SHP77 (cell line): ENCODE data around the gene COX4I1.
"Not testable (repeated sequence)": the region's sequence is repeated elsewhere in the genome, so short reads cannot be mapped to it uniquely, and the experiment has no call there.

Experiments used
- DNase-seq, 2 experiments: peaks; one replicate each; lab custom pipeline; 2025; lab: John Stamatoyannopoulos, UW

Gene COX4I1

GRCh38 chr16:85800321-85800669 lies 800 bp downstream of the COX4I1 start:
- DNase-seq, result no peak

- no peak for DNase-seq
Measured at GRCh38 chr16:85803570-85803969, 4.1 kb downstream of the COX4I1 start.

GRCh38 chr16:85805442-85806045 lies 6.0 kb downstream of the COX4I1 start:
- no peak for DNase-seq

- no peak for DNase-seq
Measured at GRCh38 chr16:85806539-85806938, 7.0 kb downstream of the COX4I1 start.

GRCh38 chr16:85807340-85807739 lies 7.8 kb downstream of the COX4I1 start:
- not testable (repeated sequence) for DNase-seq

- not testable (repeated sequence) for DNase-seq
Measured at GRCh38 chr16:85808104-85808503, 8.6 kb downstream of the COX4I1 start.

- DNase-seq, result no peak
Measured at GRCh38 chr16:85808926-85809325, 9.4 kb downstream of the COX4I1 start.

GRCh38 chr16:85809645-85810044 lies 10.2 kb downstream of the COX4I1 start:
- DNase-seq, result no peak

GRCh38 chr16:85810097-85810741 lies 10.7 kb downstream of the COX4I1 start:
- no peak for DNase-seq

GRCh38 chr16:85810742-85811115 lies 11.2 kb downstream of the COX4I1 start:
- DNase-seq, result no peak

- DNase-seq, result no peak
Measured at GRCh38 chr16:85812031-85812807, 12.7 kb downstream of the COX4I1 start.

GRCh38 chr16:85812811-85813700 lies 13.6 kb downstream of the COX4I1 start:
- DNase-seq, result no peak

GRCh38 chr16:85816159-85816558 lies 16.7 kb downstream of the COX4I1 start:
- no peak for DNase-seq

- DNase-seq, result not testable (repeated sequence)
Measured at GRCh38 chr16:85817195-85817594, 17.7 kb downstream of the COX4I1 start.

GRCh38 chr16:85819245-85819644 lies 19.8 kb downstream of the COX4I1 start:
- DNase-seq, result peak; percentile 75 to 80

GRCh38 chr16:85819771-85820170 lies 20.3 kb downstream of the COX4I1 start:
- DNase-seq, result no peak

GRCh38 chr16:85820604-85821372 lies 21.3 kb downstream of the COX4I1 start:
- no peak for DNase-seq

GRCh38 chr16:85821390-85822135 lies 22.1 kb downstream of the COX4I1 start:
- DNase-seq, result peak; percentile 72 to 82

- no peak for DNase-seq
Measured at GRCh38 chr16:85822145-85822544, 22.6 kb downstream of the COX4I1 start.

GRCh38 chr16:85823328-85823920 lies 23.9 kb downstream of the COX4I1 start:
- no peak for DNase-seq
